Trophoblast cell (in vitro differentiated cells and primary cell): ENCODE results near the gene CWC27.

ENCODE experiments used
- DNase-seq, 2 donors: peaks; one replicate each; pipeline ENCODE4 v3.0.0-alpha.2; 2016
- H2AFZ ChIP-seq: 2 replicates; pipeline ENCODE4 v1.6.1; 2013; ENCODE audit warnings: low read length, moderate library complexity, mild to moderate bottlenecking; ENCODE audit not compliant: insufficient read depth, poor library complexity
- H2AK5ac ChIP-seq: 2 replicates; pipeline ENCODE4 v1.6.1; 2013; ENCODE audit warnings: mild to moderate bottlenecking, low read length
- H2BK120ac ChIP-seq: 2 replicates; pipeline ENCODE4 v1.6.1; 2013; ENCODE audit warnings: low read length, mild to moderate bottlenecking, moderate library complexity; ENCODE audit not compliant: insufficient read depth, poor library complexity
- H2BK12ac ChIP-seq: 2 replicates; pipeline ENCODE4 v1.6.1; 2013; ENCODE audit warnings: mild to moderate bottlenecking, low read length, moderate library complexity
- H2BK5ac ChIP-seq: 2 replicates; pipeline ENCODE4 v1.6.1; 2013; ENCODE audit warnings: low read length, low read depth, moderate library complexity, mild to moderate bottlenecking; ENCODE audit not compliant: poor library complexity
- H3K14ac ChIP-seq: 2 replicates; pipeline ENCODE4 v1.6.1; 2013; ENCODE audit warnings: mild to moderate bottlenecking, low read length
- H3K18ac ChIP-seq: 2 replicates; pipeline ENCODE4 v1.6.1; 2013; ENCODE audit warnings: mild to moderate bottlenecking, low read length
- H3K23ac ChIP-seq: 2 replicates; pipeline ENCODE4 v1.6.1; 2013; ENCODE audit warnings: low read length
- H3K27ac ChIP-seq: 2 replicates; pipeline ENCODE4 v1.5.1; 2013; ENCODE audit warnings: low read depth, mild to moderate bottlenecking, inconsistent platforms, low read length, moderate library complexity
- H3K27me3 ChIP-seq: 2 replicates; pipeline ENCODE4 v1.6.1; 2013; ENCODE audit warnings: inconsistent platforms, mild to moderate bottlenecking, low read length, moderate library complexity; ENCODE audit not compliant: insufficient read depth
- H3K36me3 ChIP-seq, 2 experiments: 1 replicate in 1 of 2; 2 replicates in 1 of 2; pipeline ENCODE4 v1.6.1; 2013; ENCODE audit warnings: low read length in 2 of 2, mild to moderate bottlenecking in 2 of 2, moderate library complexity in 1 of 2; ENCODE audit not compliant: insufficient read depth in 2 of 2, control insufficient read depth in 1 of 2
- H3K4ac ChIP-seq: 2 replicates; pipeline ENCODE4 v1.6.1; 2013; ENCODE audit warnings: low read depth, mild to moderate bottlenecking, low read length, moderate library complexity
- H3K4me1 ChIP-seq, 2 experiments: 1 replicate in 1 of 2; 2 replicates in 1 of 2; pipeline ENCODE4 v1.6.1; 2013; ENCODE audit warnings: low read length in 2 of 2, mild to moderate bottlenecking in 2 of 2, moderate library complexity in 1 of 2; ENCODE audit not compliant: insufficient read depth in 2 of 2, control insufficient read depth in 1 of 2
- H3K4me2 ChIP-seq: 2 replicates; pipeline ENCODE4 v1.6.1; 2013; ENCODE audit warnings: inconsistent platforms, mild to moderate bottlenecking, low read length, moderate library complexity
- H3K4me3 ChIP-seq: 2 replicates; pipeline ENCODE4 v1.5.1; 2013; ENCODE audit warnings: mild to moderate bottlenecking, low read depth, low read length, inconsistent platforms
- H3K79me1 ChIP-seq: one replicate; pipeline ENCODE4 v1.6.1; 2013; ENCODE audit warnings: low read length
- H3K79me2 ChIP-seq: 2 replicates; pipeline ENCODE4 v1.6.1; 2013; ENCODE audit warnings: low read length, mild to moderate bottlenecking; ENCODE audit not compliant: control insufficient read depth, insufficient read depth, poor library complexity
- H3K9ac ChIP-seq: 2 replicates; pipeline ENCODE4 v1.6.1; 2013; ENCODE audit warnings: mild to moderate bottlenecking, low read length
- H3K9me3 ChIP-seq: 2 replicates; pipeline ENCODE4 v1.6.1; 2013; ENCODE audit warnings: low read depth, mild to moderate bottlenecking, control low read depth, inconsistent platforms, low read length; ENCODE audit not compliant: insufficient read depth
- H4K12ac ChIP-seq: 2 replicates; pipeline ENCODE4 v1.6.1; 2013; ENCODE audit warnings: low read depth, mild to moderate bottlenecking, low read length, moderate library complexity
- H4K8ac ChIP-seq: 2 replicates; pipeline ENCODE4 v1.6.1; 2013; ENCODE audit warnings: low read depth, mild to moderate bottlenecking, low read length, moderate library complexity
- H4K91ac ChIP-seq: one replicate; pipeline ENCODE4 v1.6.1; 2013; ENCODE audit warnings: low read depth, mild to moderate bottlenecking, low read length, moderate library complexity
- WGBS: extraction: QIAGEN DNeasy Blood & Tissue Kit; methylation state at CpG from one replicate; pipeline ENCODE4 v1.1.7; 2013; ENCODE audit warnings: missing lambda C conversion rate; ENCODE audit not compliant: insufficient read length, insufficient coverage; ENCODE audit errors: extremely low coverage; 5-methylcytosine and 5-hydroxymethylcytosine counted together

CWC27 gene

GRCh38 chr5:65013166-65013565 lies 244.4 kb downstream of the CWC27 start:
- Histone ChIP-seq H3K23ac (no peak overlapping the region), H3K4me3 (no peak overlapping the region), H2BK12ac (no peak overlapping the region), H3K79me1 (peaks cover 21% of the 10 kb centered on the region), H3K9me3 (no peaks in the 10 kb centered on the region), H3K4me2 (no peak overlapping the region), H3K9ac (no peak overlapping the region), H2BK120ac (peak overlapping the region; percentile 26), H2AK5ac (no peak overlapping the region), H3K79me2 (no peaks in the 10 kb centered on the region), H3K27ac (no peak overlapping the region), H2AFZ (no peak overlapping the region), H2BK5ac (no peak overlapping the region), H3K4ac (peak overlapping the region; percentile 10), H3K18ac (no peak overlapping the region), H3K36me3 (no peaks in the 10 kb centered on the region), H3K14ac (no peak overlapping the region), H4K12ac (no peak overlapping the region), H3K27me3 (no peaks in the 10 kb centered on the region), H4K91ac (peak overlapping the region; percentile 53), H4K8ac (no peak overlapping the region), H3K4me1 (peaks cover 0 to 5% of the 10 kb centered on the region in 2 experiments)
- DNase-seq = no peak
- WGBS = no CpG with 5 or more reads among the region's 1 CpG

GRCh38 chr5:65014769-65015168 lies 246.0 kb downstream of the CWC27 start:
- no peak overlapping the region for H3K27ac ChIP-seq
- H2BK12ac ChIP-seq = no peak overlapping the region
- no peak overlapping the region for H3K18ac ChIP-seq
- H3K4me2 ChIP-seq = no peak overlapping the region
- H3K14ac ChIP-seq = no peak overlapping the region
- H2BK5ac ChIP-seq = no peak overlapping the region
- H3K4ac ChIP-seq = no peak overlapping the region
- no peak overlapping the region for H2AK5ac ChIP-seq
- no peaks in the 10 kb centered on the region for H3K36me3 ChIP-seq
- no peak overlapping the region for H3K9ac ChIP-seq
- no peak overlapping the region for H4K91ac ChIP-seq
- no peak overlapping the region for H3K23ac ChIP-seq
- no peak for DNase-seq
- H3K27me3 ChIP-seq = no peaks in the 10 kb centered on the region
- H3K79me1 ChIP-seq = peaks cover 21% of the 10 kb centered on the region
- peaks cover 2% of the 10 kb centered on the region for H3K79me2 ChIP-seq
- no peaks in the 10 kb centered on the region for H3K9me3 ChIP-seq
- H4K8ac ChIP-seq = no peak overlapping the region
- peaks cover 0 to 5% of the 10 kb centered on the region in 2 experiments for H3K4me1 ChIP-seq
- no peak overlapping the region for H2AFZ ChIP-seq
- no CpG with 5 or more reads among the region's 2 CpGs for WGBS
- no peak overlapping the region for H4K12ac ChIP-seq
- no peak overlapping the region for H3K4me3 ChIP-seq
- no peak overlapping the region for H2BK120ac ChIP-seq

DNA sequence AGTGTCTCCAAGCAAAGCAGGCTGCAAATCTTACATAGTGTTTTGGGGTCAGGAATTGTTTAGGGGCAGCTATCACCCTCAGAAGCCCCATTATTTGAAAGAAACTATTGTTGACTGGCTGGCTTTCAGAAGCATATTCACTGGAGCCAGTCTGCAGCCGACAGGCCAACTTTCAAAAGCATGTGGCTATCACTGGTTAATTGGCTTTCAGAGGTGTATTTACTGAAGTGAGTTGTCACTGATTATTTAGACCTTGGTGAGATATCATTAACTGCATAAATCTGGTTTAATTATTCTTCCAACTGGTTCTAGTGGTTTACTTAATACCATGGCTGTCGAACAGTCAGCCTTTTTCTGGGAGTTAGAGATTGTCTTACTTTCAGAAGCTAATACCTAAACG lies 247.0 kb downstream of the CWC27 start:
- no peak overlapping the region for H3K4me3 ChIP-seq
- H4K12ac ChIP-seq = no peak overlapping the region
- no peak overlapping the region for H3K9ac ChIP-seq
- H3K18ac ChIP-seq = no peak overlapping the region
- no peaks in the 10 kb centered on the region for H3K27me3 ChIP-seq
- peaks cover 21% of the 10 kb centered on the region for H3K79me1 ChIP-seq
- H3K27ac ChIP-seq = peak overlapping the region; percentile 36
- H3K36me3 ChIP-seq = no peaks in the 10 kb centered on the region
- DNase-seq = no peak
- H3K23ac ChIP-seq = no peak overlapping the region
- no peak overlapping the region for H2AFZ ChIP-seq
- H2BK120ac ChIP-seq = no peak overlapping the region
- peaks cover 2% of the 10 kb centered on the region for H3K79me2 ChIP-seq
- no peak overlapping the region for H2AK5ac ChIP-seq
- H3K4me1 ChIP-seq = peaks cover 0 to 7% of the 10 kb centered on the region in 2 experiments
- peak overlapping the region; percentile 59 for H4K91ac ChIP-seq
- peak overlapping the region; percentile 43 for H2BK12ac ChIP-seq
- WGBS = no CpG with 5 or more reads among the region's 3 CpGs
- H4K8ac ChIP-seq = peak overlapping the region; percentile 48
- no peaks in the 10 kb centered on the region for H3K9me3 ChIP-seq
- no peak overlapping the region for H3K4ac ChIP-seq
- no peak overlapping the region for H2BK5ac ChIP-seq
- H3K14ac ChIP-seq = no peak overlapping the region
- H3K4me2 ChIP-seq = no peak overlapping the region

DNA sequence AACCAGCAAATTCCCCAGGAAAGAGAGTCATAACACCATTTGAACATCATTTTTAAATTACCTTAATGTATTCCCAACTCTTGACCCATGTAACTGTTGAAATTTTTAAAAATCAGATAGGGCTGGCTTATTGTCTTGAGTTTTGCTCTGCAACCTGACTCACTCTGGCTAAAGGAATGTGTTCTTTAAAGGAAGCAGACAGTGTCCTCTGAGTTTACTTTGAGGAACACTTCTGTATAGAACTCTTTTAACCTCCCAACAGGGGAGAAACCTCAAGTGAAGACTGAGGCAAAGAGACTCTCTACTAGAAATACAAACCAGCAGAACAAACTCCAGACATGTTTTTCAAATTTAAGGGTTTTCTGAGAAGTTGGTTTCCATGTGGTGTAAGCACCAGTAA lies 248.9 kb downstream of the CWC27 start:
- H3K4me3 ChIP-seq = no peak overlapping the region

More for the DNA sequence above, 248.9 kb downstream of the CWC27 start:
- H2BK5ac ChIP-seq = no peak overlapping the region
- H3K18ac ChIP-seq = no peak overlapping the region
- H3K9ac ChIP-seq = no peak overlapping the region
- H2BK120ac ChIP-seq = no peak overlapping the region
- H3K79me2 ChIP-seq = peaks cover 2% of the 10 kb centered on the region
- no peak overlapping the region for H4K8ac ChIP-seq
- no peak overlapping the region for H4K91ac ChIP-seq
- no peak overlapping the region for H3K23ac ChIP-seq
- no peak overlapping the region for H2AK5ac ChIP-seq
- peak overlapping the region; percentile 96 for H3K27ac ChIP-seq
- no peak overlapping the region for H4K12ac ChIP-seq
- no peak overlapping the region for H3K14ac ChIP-seq
- no peak overlapping the region for H3K4me2 ChIP-seq
- no peak overlapping the region for H3K4ac ChIP-seq
- H3K79me1 ChIP-seq = peaks cover 25% of the 10 kb centered on the region
- peak in 1 of 2 donors; percentile 16 for DNase-seq
- no peaks in the 10 kb centered on the region for H3K36me3 ChIP-seq
- no peaks in the 10 kb centered on the region for H3K9me3 ChIP-seq
- H2AFZ ChIP-seq = no peak overlapping the region
- H2BK12ac ChIP-seq = no peak overlapping the region
- peaks cover 0 to 7% of the 10 kb centered on the region in 2 experiments for H3K4me1 ChIP-seq
- H3K27me3 ChIP-seq = no peaks in the 10 kb centered on the region
